22Rv1 (cell line): ENCODE measurements around the gene DPM2.

Experiments
- CTCF ChIP-seq: fragments of 450-650 bp; IDR thresholded peaks from 2 replicates; pipeline ENCODE4 v1.5.1; 2017; ENCODE audit warnings: mild to moderate bottlenecking
- ZFX ChIP-seq: fragments of 450-650 bp; IDR thresholded peaks from 2 replicates; pipeline ENCODE4 v1.6.1; 2017; ENCODE audit warnings: antibody characterized with exemption, borderline replicate concordance

- TF ChIP-seq CTCF (no peak), ZFX (no peak)
Observed at GRCh38 chr9:127960410-127961154, 22.9 kb upstream of the DPM2 start.
